Glutamatergic neuron (in vitro differentiated cells): ENCODE data around the gene HEPHL1. TPM values are rescaled to one million over a fixed set of nuclear protein-coding genes. Genes with fewer than 3 reads are reported as not detected.

ENCODE experiments used
- DNase-seq: peaks from one replicate; pipeline ENCODE4 v3.0.0; 2022
- H3K27ac Mint-ChIP-seq: one replicate; pipeline ENCODE4 v1.8.0; 2020; ENCODE audit warnings: mild to moderate bottlenecking, mixed read lengths, inconsistent platforms; ENCODE audit not compliant: unreplicated experiment
- H3K27me3 Mint-ChIP-seq: one replicate; pipeline ENCODE4 v1.8.0; 2020; ENCODE audit warnings: mild to moderate bottlenecking, moderate library complexity, mixed read lengths, inconsistent platforms; ENCODE audit not compliant: unreplicated experiment
- H3K36me3 Mint-ChIP-seq: one replicate; pipeline ENCODE4 v1.8.0; 2020; ENCODE audit warnings: mild to moderate bottlenecking, mixed read lengths, inconsistent platforms; ENCODE audit not compliant: unreplicated experiment
- H3K4me1 Mint-ChIP-seq: one replicate; pipeline ENCODE4 v1.8.0; 2020; ENCODE audit warnings: mild to moderate bottlenecking, low read depth, mixed read lengths, inconsistent platforms; ENCODE audit not compliant: unreplicated experiment
- H3K4me3 Mint-ChIP-seq: one replicate; pipeline ENCODE4 v1.8.0; 2020; ENCODE audit warnings: mild to moderate bottlenecking, mixed read lengths, inconsistent platforms; ENCODE audit not compliant: unreplicated experiment
- H3K9me3 Mint-ChIP-seq: one replicate; pipeline ENCODE4 v1.8.0; 2020; ENCODE audit warnings: mild to moderate bottlenecking, moderate library complexity, mixed read lengths, inconsistent platforms; ENCODE audit not compliant: unreplicated experiment
- CTCF ChIP-seq: fragments of 200-600 bp; sonication (generic); IDR thresholded peaks from one replicate; pipeline ENCODE4 v1.5.0; 2021; ENCODE audit not compliant: partially characterized antibody, unreplicated experiment
- total RNA-seq: library from RNA; stranded (reverse); fragmentation: NEBNext Ultra II Directional; extraction: Animal tissue kit (Norgen Biotek cat#: 25700); gene quantifications from one replicate; pipeline ENCODE4 v1.2.1, GENCODE V29; 2021; ENCODE audit not compliant: unreplicated experiment

Gene HEPHL1
- total RNA-seq, 1 donor from 2014 or later = not detected

GRCh38 chr11:94150056-94150455 is 128.9 kb downstream of the HEPHL1 start:
- Mint-ChIP-seq H3K27ac (no peak overlapping the region), H3K9me3 (no peaks in the 10 kb centered on the region), H3K4me3 (no peak overlapping the region), H3K4me1 (peaks cover 47% of the 10 kb centered on the region), H3K27me3 (no peaks in the 10 kb centered on the region), H3K36me3 (no peaks in the 10 kb centered on the region)
- TF ChIP-seq CTCF = no peak
- no peak for DNase-seq

- Mint-ChIP-seq H3K27ac (no peak overlapping the region), H3K27me3 (no peaks in the 10 kb centered on the region), H3K9me3 (no peaks in the 10 kb centered on the region), H3K36me3 (no peaks in the 10 kb centered on the region), H3K4me3 (no peak overlapping the region), H3K4me1 (peaks cover 45% of the 10 kb centered on the region)
- TF ChIP-seq CTCF = no peak
- no peak for DNase-seq
Measured at GRCh38 chr11:94150704-94151685, 129.8 kb downstream of the HEPHL1 start.

GRCh38 chr11:94151903-94152677 is 130.9 kb downstream of the HEPHL1 start:
- H3K4me1 Mint-ChIP-seq = peaks cover 38% of the 10 kb centered on the region
- no peaks in the 10 kb centered on the region for H3K9me3 Mint-ChIP-seq
- no peaks in the 10 kb centered on the region for H3K27me3 Mint-ChIP-seq
- no peak for DNase-seq
- peak overlapping the region; percentile 65 for H3K27ac Mint-ChIP-seq
- TF ChIP-seq CTCF = no peak
- no peaks in the 10 kb centered on the region for H3K36me3 Mint-ChIP-seq
- H3K4me3 Mint-ChIP-seq = peak overlapping the region; percentile 43

GRCh38 chr11:94152678-94153065 is 131.5 kb downstream of the HEPHL1 start:
- Mint-ChIP-seq H3K9me3 (no peaks in the 10 kb centered on the region), H3K4me3 (peak overlapping the region; percentile 43), H3K27me3 (no peaks in the 10 kb centered on the region), H3K27ac (peak overlapping the region; percentile 65), H3K36me3 (no peaks in the 10 kb centered on the region), H3K4me1 (peaks cover 33% of the 10 kb centered on the region)
- DNase-seq = no peak
- TF ChIP-seq CTCF = no peak
